ENCODE data around the gene GPR135.
"Not testable (repeated sequence)": the region's sequence is repeated elsewhere in the genome, so short reads cannot be mapped to it uniquely, and the experiment has no call there.

Gene GPR135

GRCh38 chr14:59464486-59465315 lies 479 bp downstream of the GPR135 start:
- peak; percentile 83 for DNase-seq

DNA sequence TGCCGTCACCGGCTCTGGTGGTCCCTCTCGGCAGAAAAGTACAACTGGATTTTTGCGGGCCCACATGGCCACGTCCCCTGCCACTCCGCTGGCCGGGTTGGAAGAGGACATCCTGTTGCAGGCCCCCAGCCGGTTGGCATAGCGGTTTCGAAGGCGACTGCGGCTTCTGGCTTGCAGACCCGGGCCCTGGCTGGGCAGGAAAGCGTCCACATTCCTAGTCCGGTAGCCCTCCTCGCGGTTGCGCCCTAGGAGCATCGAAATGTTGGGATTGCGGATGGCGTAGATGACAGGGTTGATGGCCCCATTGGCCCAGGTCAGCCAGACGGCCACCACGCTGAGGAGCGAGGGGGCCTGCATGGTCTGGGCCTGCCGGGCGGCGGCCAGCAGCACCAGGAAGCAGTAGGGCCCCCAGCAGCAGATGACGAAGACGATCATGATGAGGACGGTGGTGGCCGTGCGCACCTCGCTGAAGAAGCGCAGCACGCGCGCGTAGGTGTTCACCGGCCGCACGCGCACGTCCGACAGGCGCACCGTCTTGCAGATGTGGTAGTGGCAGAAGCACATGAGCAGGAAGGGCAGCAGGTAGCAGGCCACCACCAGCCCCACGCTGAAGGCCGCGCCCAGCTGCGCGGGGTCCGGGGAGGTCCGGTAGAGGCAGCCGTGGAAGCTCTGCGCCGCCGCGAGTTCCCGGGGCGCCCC lies 1.2 kb downstream of the GPR135 start:
- DNase-seq, result peak; percentile 74

GRCh38 chr14:59461891-59462290 lies 3.3 kb downstream of the GPR135 start:
- DNase-seq, result no peak

DNA sequence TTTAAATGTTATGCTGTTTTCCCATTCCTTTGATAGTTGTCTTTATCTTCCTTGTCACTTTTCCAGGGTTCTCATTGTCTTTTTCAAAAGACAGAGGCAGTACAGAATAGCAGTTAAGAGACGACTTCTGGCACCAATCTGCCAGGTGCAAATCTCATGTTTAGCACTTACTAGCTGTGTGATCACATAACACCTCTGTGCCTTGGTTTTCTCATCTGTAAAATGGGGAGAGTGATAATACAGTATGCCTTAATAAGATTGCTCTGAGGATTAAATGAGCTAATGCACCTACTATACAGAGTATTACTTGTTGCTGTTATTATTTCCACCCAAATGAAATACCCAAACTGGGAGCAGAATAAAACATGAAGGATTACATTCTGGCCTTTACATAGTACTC lies 4.8 kb downstream of the GPR135 start:
- no peak for DNase-seq

DNA sequence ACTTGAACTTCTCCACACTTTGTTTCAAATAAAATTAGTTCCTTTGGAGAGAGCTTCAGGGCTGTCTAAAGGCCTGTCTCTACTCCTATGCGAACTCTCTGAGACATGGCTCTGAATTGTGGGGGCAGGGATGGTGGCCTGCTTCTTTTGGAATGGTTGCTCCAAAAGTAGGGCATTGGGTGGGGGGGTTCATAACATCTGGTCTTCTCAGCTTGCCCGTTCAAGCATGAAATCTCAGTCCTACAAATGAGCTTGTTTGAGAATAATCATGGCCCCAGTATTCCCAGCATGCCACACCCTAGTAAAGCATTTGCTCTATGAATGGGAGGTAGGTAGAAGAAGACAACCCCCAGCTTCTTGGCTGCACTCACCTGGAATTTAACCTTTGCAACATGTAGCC lies 6.7 kb downstream of the GPR135 start:
- no peak for DNase-seq

DNA sequence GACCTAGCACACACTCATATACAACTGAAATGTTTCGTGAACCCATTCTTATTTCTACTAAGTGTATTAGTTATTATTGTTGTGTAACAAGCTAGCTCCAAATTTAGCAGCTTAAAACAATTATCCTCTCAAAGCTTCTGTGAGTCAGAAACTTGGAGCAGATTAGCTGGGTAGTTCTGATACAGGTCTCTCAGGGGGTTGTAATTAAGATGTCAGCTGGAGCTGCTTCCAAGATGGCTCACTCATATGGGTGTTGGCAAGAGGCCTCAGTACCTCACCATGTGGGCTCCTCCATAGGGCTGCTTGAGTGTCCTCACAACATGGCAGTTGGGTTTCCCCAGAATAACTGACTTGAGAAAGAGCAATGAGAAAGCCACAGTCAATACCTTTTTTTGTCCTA lies 9.8 kb downstream of the GPR135 start:
- no peak for DNase-seq

DNA sequence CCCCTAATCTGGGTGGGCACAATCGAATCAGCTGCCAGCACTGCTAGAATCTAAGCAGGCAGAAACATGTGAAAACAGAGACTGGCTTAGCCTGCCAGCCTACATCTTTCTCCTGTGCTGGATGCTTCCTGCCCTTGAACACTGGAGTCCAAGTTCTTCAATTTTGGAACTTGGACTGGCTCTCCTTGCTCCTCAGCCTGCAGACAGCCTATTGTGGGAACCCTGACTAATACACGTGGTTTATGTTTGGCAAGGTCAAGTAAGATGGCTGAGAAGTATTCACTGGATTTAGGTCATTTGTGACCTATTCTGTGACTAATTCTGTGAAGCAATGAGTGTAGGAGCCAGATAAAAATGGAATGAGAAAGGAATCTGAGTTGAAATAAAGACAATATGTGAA lies 11.0 kb downstream of the GPR135 start:
- DNase-seq, result no peak

DNA sequence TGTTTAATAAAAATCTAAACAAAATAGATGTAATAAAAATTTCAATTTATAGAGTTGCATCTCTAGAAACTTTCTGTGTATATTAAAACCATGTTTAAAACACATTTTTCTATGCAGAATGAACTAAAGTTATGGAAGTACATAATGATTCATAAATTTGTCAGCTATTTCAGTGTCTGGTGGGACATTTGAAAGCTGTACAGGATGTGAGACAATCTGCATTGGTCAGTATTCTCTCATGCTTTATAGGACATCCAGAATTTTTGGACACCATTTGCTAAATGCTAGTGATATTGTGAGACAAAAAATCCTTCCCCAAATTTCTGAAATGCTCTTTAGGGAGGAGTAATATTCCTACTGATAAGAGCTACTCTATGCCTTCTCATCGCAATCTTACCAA lies 13.3 kb downstream of the GPR135 start:
- no peak for DNase-seq

- no peak for DNase-seq
Observed at GRCh38 chr14:59450716-59451115, 14.5 kb downstream of the GPR135 start.

GRCh38 chr14:59448673-59449072 lies 16.5 kb downstream of the GPR135 start:
- not testable (repeated sequence) for DNase-seq

DNA sequence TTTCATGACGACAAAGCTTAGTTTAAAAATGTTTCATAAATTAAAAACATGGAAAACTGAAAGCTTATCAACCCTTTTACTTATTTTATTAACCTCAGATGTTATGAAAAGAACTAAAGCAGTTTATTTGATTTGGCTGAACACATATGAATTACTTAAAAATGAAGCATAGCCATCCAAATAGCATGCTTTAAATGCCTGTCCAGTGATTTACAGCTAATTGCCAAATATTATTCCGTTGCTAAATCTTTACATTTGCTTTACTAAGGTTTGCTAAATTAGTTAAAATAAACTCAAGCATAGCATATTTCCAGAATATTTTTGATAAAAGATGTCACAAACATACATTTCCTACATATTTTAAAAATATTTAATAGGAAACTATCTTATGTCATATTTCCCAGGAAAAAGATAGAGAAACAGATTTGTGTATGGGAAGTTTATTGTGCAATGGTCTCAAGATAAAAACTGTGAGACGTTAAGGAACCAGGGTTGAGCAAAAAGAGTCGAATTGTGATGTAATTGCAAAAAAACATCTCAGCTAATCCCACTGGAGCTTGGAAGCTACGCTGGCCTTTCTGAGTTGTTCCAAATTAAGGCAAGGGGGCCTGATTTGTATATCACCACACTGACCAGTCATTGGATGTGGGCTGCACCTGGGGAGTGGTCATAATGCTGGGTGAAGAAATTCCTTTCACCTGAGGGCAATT lies 25.8 kb downstream of the GPR135 start:
- DNase-seq, result no peak

- peak; percentile 2 for DNase-seq
Observed at GRCh38 chr14:59438195-59438647, 27.0 kb downstream of the GPR135 start.

DNA sequence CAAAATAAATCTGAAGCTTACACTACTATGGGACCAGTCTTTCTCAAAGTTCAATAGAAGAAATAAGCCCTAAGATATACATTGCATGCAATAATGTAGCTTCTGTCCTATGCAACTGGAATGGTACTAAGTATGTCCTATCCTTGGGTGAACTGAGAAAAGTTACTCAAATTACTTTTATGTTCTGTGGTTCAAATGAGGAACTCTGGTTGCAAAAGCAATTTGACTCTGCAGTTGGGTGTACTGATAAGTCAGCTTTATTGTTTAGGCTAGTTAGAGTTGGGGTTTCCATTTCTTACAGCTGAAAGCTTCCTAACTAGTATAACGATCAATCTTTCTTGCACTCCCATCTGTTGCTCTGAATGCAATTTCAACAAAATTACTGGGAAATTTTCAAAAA lies 29.2 kb downstream of the GPR135 start:
- no peak for DNase-seq

GRCh38 chr14:59435101-59435500 lies 30.1 kb downstream of the GPR135 start:
- no peak for DNase-seq

GRCh38 chr14:59429790-59430189 lies 35.4 kb downstream of the GPR135 start:
- DNase-seq, result no peak

DNA sequence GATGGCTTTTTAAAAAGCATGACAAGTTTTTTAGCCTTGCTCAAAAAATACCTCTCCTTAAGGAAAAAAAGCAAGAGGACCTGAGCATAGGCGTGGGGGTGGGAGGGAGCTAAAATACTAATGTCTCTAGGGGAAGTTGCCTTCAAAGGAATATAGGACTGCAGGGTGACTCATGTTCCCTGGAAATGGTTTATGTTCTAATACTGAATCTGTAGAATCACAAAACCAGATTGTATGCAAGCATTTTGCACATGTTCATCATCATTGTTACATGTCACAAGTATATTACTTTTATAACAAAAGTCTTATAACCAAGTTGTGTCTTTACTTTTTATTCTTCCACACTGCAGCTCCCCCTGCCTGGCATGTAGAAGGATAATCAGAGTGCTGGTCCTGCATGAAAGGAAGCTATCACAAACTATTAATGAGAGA lies 36.6 kb downstream of the GPR135 start:
- no peak for DNase-seq

- DNase-seq, result no peak
Observed at GRCh38 chr14:59427653-59428580, 37.3 kb downstream of the GPR135 start.

GRCh38 chr14:59425322-59425935 lies 39.8 kb downstream of the GPR135 start:
- no peak for DNase-seq

GRCh38 chr14:59424341-59425071 lies 40.7 kb downstream of the GPR135 start:
- no peak for DNase-seq

GRCh38 chr14:59422069-59422881 lies 42.9 kb downstream of the GPR135 start:
- DNase-seq, result peak; percentile 3

Data from DMS53 (cell line).